HG02852 (cell line): ENCODE data around the gene ADGRL1.
"Not testable (repeated sequence)": the region's sequence is repeated elsewhere in the genome, so short reads cannot be mapped to it uniquely, and the experiment has no call there.

Experiments used
- ATAC-seq: cut with Tn5 transposase; IDR thresholded peaks from one replicate; pipeline ENCODE4 v1.9.1; 2021; ENCODE audit warnings: mild to moderate bottlenecking, moderate library complexity; ENCODE audit not compliant: unreplicated experiment

ADGRL1 gene

DNA sequence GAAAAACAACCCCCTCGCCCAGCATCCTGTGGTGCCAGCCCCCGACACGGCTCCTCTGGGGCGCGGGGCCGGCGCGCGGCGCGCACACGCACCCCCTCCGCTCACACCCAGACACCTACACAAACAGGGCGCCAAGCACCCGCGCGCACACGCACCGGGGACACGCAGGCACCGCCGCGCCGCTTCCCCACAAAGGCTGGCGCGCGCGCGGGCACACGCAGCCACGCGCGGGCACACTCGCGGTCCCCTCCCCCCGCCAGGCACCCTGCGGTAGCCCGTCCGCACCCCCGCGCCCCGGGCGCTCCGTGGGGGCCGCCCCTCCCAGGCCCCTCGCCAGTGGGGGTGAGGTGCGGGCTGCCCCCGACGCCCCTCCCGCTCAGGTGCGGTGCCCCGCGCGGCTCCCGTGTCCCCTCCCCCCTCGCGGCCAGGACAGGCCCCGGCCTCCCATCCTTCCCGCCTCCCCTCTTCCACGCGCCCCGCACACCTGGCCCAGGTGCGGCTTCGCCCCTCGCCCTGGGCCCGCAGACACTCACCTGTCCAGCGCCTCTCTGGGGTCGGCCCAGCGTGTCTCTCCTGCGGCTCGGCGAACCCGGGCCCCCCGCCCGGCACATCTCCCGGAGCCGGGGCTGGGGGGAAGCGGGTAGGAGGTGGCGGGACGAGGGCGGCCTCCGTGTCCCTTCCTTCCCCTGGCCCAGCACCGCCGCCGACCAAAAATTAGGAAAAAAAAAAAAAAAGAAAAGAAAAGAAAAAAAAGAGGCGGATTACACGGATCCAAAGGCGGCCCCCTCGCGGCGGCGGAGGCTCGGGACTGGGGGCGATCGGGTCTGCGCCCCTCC is at the start of gene ADGRL1:
ADGRL1 (minus strand) TSS at position 718 of the 836 bp plus-strand sequence. CDS start 22,567 bp downstream, outside the sequence.
- not testable (repeated sequence) for ATAC-seq

DNA sequence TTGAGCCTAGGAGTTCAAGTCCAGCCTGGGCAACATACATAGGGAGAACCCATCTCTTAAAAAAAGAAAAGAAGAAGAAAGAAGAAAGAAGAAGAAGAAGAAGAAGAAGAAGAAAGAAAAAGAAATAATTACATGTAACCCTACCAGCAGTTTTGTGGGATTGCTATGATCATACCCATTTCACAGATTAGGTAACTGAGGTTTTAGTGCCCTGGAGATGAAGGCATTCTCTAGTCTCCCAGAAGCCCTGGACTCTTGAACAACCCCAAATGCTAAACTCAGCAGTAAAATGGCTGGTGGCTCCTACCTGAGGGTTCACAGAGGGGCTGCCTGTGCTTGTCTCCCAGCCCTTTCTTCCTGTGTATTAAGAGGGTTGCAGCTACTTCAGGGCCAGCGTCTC is 49.3 kb upstream of the ADGRL1 start:
- not testable (repeated sequence) for ATAC-seq

DNA sequence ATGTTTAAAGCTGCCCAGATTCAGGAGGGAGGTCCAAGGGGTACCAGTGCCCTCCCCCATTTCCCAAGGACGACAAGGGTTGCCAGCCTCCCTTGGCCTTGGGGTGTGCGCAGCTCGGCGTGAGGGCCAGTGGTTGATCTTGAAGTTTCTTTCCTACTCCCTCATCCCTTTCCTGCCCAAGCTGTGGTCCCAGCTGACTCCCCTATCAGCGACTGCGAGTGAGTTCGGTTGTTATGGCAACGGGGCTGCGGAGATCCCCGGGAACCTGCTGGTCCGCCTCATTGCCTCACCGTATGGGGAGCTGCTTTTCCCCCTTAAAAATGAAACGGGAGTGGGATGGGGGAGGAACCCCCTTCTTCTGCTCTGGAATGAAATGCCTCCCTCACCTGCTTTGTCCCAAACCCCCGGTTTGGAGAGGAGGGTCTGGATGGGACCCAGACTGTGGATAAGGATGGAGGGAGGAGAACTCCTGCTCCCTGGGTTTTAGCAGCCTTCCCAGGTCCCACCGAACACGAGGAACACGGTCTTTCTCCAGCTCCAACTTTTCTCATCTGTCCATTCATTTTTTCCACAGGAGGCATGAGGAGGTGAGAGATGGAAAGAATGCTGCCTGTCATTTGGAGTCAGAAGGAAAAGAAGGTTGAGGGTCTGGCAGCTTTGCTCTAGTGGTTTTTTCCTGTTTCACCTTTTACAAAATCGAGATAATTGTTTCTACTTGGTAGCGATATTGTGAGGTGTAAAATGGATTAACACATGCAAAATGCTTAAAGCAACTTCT is 48.0 kb upstream of the ADGRL1 start:
- ATAC-seq, result not testable (repeated sequence)

DNA sequence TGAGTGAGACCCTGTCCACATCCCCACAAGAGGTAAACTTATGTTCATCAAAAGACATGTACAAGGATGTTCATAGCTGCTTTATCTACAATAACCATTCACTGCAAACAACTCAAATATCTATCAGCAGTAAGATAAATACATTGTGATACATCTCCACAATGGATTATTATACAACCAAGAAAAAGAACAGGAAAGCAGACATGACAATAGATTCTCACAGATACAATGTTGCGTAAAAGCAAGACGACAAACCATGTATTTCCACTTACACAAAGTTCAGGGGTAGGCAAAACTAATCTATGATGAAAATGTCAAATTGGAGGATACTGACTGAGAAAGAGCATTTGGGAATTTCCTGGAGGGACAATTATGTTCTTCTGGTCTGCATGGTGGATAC is 46.2 kb upstream of the ADGRL1 start:
- not testable (repeated sequence) for ATAC-seq

DNA sequence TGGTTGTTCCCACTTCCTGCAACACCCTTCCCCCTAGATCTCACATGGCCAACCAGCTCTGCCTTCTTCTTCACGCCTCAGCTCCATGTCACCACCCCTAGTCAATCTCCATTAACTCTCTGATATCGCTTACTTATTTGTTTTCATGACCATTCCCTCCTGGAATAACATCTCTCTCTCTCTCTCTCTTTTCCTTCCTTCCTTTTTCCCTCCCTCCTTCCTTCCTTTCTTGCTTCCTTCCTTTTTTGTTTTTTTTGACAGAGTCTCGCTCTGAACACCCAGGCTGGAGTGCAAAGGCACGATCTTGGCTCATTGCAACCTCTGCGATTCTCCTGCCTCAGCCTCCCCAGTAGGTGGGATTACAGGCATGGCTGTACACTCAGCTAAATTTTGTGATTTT is 44.9 kb upstream of the ADGRL1 start:
- no peak for ATAC-seq

DNA sequence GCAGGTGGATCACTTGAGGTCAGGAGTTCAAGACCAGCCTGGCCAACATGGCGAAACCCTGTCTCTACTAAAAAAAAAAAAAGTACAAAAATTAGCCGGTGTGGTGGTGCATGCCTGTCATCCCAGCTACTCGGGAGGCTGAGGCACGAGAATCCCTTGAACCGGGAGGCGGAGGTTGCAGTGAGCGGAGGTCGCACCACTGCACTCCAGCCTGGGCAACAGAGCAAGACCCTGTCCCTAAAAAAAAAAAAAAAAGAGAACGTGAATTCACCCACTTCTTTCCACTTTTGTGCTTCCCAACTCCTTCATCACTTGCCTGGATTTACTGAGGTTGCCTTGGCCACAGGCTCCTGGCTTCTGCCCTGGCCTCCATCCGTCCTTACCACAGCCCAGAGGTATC is 44.3 kb upstream of the ADGRL1 start:
- ATAC-seq, result not testable (repeated sequence)

DNA sequence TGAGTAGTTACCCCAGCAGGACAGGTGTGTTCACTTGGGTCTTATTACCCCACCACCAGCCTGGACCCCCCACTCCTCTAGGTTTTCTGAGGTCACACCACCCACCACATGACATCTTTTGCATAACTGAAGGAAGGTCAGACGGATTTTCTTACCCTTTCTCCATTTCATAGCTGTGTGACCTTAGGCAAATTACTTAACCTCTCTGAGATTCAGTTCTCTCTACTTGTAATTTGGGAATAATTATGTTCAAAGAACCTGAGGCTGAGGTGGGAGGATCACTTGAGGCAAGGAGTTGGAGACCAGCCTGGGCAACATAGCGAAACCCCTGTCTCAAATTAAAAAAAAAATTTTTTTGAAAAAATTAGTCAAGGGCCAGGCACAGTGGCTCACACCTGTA is 43.9 kb upstream of the ADGRL1 start:
- not testable (repeated sequence) for ATAC-seq

DNA sequence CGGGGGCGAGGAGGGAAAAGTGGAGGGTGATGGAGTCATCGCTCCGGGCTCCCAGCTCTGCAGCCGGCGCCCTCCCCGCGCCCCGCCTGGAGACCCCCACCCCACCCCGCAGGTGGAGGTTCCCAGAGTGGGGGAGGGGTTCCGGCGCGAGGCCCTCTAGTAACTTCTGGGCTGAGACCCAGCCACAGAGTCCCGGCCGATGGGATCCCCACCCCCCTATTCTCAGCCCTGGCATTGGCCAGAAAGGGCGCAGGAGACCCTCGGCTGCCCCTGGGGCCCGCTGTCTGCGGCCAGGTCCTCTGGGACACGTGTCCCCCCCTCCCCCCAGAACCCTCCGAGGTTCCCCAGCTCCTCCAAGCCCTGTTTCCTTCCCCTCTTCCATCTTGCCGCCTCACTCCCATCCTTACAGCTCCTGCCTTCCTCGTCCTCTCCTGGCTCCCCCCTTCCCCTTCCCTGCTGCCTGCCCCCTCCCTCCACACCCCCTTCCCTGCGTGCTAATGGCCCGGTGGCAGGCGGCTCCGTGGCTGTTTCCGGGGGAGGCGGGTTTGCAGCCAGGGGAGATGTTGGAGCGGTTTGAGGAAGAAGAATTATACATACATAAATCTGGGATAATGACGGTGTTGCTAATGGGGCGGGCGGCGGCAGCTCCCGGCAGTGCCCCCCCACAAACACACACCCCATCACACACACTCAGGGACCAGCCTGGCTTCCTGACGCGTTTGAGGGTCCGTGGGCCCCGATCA is 43.2 kb upstream of the ADGRL1 start:
- not testable (repeated sequence) for ATAC-seq

DNA sequence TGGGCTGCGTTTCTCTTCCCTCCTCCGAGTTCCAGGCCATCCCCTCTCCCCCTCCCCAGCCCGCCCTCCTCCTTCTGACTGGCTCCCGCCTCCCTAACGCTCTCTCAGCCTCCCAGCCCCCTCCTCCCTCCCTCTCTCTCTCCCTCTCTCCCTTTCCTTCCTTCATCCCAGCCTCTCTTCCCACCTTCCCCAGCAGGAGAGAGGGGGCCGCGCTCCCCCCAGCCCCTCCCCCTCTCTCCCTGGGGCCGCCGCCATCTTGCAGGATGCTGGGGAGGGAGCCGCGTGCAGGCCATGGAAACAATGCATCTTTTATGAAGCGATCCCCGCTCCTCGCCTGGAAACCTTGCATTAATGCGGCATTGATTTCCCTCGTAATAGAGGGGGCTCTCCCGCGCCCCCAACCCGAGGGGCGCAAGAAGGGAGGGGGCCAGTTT is 42.6 kb upstream of the ADGRL1 start:
- ATAC-seq, result no peak

DNA sequence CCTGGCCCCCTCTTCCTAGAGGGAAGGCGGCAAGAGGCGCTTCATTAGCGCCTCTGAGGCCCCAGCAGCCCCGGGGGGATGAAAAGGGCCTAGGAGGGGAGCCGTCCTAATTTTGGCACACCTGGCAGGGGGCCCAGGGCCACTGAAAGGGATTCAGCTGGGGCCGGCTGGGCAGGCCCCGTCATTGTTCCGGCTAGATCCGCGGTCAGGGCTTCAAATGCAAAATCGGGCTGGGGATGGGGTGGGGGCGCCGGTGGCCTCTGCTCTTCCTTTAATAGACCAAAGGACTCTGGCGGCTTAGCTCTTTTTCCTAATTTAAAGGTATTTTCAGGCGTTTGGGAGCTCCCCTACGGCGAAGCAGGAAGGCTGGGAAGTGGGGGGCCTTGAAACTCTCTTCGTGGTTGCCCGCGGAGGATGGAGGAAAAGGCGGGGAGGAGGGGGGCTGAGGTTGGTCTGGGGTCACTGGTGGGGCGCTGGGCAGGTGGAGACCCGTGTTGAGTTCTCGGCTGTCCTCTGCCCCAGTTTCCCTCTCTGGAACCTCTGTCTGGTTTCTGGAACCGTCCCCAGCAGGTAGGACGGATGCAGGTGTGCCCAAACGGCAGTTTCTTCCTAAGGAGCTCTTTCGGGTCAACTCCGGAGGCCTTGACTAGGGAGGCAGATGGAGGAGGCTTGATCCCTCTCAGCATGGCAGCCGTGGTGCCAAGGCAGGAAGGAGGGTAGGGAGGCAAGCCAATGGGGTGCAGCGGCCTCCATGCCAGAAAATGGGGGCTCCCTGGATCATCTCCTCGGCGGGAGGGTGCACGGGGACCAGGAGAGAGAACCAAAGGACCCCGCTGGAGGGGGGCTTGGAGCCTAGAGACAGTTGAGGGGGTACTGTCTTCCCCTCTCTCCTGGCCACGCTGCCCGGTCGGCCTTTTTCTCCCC is 41.8 kb upstream of the ADGRL1 start:
- not testable (repeated sequence) for ATAC-seq

DNA sequence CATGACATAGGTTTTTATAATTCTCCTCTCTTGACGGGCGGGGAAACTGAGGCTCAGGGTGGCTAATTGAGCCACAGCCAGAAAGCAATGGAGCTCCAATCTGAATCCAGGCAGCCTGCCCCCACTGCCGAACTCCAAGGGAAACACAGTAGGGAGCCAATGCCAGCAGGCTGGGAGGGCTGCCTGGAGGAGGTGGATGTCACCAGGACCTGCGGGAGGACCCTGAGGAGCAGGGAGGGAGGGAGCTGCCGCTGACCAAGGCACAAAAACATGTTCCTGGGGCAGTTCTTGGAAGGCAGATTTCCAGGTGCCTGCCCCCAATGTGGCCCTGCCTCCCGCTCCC is 41.2 kb upstream of the ADGRL1 start:
- not testable (repeated sequence) for ATAC-seq

DNA sequence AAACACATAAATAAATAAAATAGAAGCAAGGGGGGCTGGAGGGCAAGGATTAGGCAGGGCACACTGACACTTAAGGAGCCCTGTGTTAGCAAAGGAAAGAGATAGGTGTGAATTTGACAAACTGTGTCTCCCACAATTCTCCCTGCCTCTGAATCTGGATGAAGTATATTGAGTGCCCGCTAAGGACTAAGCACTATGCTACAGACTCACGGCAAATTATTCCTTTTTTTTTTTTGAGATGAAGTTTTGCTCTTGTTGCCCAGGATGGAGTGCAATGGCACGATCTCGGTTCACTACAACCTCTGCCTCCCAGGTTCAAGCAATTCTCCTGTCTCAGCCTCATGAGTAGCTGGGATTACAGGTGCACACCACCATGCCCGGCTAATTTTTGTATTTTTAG is 38.4 kb upstream of the ADGRL1 start:
- ATAC-seq, result not testable (repeated sequence)

DNA sequence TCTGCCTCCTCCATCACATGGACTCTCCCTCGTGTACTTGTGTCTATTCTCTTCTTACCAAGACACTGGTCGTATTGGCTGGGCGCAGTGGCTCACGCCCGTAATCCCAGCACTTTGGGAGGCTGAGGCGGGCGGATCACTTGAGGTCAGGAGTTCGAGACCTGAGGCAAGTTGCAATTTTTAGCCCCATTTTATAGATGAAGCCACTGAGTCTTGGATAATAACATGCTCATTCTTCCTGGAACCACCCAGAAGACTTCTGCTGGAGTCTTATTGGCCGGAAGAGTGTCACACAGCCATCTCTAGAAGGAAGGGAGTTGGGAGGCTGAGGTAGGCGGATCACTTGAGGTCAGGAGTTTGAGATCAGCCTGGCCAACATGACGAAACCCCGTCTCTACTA is 37.7 kb upstream of the ADGRL1 start:
- ATAC-seq, result not testable (repeated sequence)

DNA sequence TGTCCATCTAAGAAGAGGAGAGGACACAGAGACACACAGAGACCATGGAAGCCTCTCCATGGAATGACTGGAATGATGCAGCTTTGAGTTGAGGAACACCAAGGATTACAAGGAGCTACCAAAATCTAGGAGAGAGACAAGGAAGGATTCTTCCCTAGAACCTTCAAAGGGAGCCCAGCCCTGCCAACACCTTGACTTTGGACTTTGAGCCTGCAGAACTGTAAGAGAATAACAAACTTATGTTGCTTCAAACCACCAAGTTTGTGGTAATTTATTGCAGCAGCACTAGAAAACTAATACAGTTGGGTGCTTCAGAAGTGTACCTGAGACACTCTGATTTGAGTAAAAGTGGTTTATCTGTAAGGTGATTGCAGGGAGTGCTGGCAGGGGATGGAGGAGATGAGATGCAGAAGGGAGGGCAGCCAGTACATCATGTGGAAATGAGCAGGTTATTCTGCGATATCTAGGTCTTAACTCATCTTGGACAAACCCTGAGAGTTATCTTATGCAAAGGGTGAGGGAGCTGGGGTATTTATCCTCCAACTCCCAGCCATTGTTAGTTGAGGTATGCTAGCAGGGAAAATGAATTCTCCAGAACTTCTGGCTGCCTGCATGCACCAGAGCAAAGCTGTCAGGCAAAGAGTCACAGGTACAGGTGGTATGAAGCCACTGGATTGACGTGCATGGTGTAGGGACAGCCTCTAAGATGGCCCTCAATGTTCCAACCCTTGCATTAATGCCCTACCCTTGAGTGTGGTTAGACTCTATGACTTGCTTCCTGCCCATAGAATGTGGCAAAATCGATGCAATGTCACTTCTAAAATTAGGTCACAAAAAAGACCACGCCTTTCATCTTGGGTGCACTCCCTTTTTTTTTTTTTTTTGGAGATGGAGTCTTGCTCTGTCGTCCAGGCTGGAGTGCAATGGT is 31.3 kb upstream of the ADGRL1 start:
- ATAC-seq, result no peak

DNA sequence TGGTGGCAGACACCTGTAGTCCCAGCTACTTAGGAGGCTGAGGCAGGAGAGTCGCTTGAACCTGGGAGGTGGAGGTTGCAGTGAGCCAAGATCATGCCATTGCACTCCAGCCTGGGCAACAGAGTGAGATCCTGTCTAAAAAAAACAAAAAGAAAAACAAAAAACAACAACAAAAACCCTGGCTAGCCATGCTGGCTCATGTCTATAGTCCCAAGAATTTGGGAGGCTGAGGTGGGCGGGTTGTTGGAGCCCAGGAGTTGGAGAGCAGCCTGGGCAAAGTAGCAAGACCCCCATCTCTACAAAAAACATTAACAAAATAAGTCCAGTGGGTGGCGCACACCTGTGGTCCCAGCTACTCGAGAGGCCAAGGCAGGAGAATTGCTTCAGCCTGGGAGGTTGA is 27.0 kb upstream of the ADGRL1 start:
- not testable (repeated sequence) for ATAC-seq

DNA sequence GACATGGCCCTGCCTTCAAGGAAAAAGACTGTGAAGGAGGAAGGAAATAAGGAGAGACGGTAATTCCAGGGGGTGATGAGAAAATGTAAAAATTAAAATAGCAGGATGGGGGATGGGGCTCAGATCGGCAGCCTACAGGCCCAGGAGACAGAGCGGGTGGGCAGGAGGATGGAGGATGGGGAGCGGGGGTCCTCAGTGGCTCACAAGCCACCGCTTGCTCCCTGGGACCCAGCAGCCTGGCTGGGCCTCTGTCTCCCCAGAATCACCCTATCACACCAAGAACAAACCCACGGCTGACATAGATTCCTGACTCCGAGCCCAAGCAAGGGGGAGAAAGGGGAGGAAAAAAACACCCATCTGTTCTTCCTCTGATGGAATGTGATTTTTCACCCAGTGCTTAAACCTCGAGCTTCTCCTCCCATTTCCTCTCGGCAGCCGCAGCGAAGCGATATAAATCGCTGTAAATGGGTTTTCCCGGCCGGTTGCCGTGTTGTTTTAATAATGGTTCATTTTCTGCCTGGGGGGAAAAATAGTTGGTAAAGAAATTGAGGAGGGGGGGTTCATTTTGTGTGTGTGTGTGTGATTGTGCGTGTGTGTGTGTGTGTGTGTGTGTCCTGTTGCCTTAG is 22.6 kb upstream of the ADGRL1 start:
- ATAC-seq, result not testable (repeated sequence)

DNA sequence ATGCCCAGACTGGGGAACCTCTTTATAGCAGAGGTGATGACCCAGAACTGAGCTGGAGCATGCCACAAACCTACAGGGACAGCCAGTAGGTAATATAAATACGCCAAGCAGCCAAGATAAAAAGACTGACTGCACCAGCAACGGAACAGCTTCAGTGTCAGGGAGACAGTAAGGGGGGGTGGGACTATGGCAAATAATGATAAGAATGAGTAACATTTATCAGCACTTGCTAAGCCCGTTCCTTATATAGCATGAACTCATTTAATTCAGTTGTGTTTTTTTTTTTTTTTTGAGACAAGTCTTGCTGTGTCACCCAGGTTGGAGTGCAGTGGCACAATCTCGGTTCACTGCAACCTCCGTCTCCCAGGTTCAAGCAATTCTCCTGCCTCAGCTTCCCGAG is 20.5 kb upstream of the ADGRL1 start:
- not testable (repeated sequence) for ATAC-seq

DNA sequence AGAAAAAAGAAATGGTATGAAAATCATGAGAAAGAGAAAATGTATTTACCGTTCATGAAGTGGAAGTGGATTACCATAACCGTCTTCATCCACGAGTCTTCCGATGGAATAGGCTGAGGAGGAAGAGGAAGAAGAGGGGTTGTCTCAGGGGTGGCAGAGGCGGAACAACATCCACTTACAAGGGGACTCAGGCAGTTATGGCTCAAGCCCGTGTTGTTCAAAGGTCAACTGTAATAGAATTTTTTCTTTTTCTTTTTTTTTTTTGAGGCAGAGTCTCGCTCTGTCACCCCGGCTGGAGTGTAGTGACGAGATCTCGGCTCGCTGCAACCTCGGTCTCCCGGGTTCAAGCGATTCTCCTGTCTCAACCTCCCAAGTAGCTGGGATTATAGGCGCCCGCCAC is 16.9 kb upstream of the ADGRL1 start:
- no peak for ATAC-seq

DNA sequence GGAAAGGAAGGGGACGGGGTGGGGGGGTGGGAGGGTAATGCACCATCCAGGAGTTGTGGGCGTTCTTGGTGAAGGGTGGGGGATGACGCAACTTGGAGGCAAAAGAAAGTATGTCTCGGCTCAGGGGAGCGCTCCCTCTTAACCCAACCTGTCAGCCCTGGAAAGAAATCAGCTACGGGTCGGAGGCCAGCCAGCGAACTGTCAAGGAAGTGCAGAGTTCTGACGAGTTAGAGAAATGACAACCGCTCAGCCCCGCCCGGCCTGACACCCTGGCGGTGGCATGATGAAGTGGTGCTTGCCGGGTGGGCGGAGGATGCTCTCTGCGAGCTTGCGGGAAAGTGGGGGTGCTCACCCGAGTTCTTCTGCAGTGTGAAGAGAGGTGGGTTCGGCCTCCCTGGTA is 15.4 kb upstream of the ADGRL1 start:
- not testable (repeated sequence) for ATAC-seq
